Measurements from ENCODE around the gene PPP1R3C.

- TF ChIP-seq, protein P1, sequence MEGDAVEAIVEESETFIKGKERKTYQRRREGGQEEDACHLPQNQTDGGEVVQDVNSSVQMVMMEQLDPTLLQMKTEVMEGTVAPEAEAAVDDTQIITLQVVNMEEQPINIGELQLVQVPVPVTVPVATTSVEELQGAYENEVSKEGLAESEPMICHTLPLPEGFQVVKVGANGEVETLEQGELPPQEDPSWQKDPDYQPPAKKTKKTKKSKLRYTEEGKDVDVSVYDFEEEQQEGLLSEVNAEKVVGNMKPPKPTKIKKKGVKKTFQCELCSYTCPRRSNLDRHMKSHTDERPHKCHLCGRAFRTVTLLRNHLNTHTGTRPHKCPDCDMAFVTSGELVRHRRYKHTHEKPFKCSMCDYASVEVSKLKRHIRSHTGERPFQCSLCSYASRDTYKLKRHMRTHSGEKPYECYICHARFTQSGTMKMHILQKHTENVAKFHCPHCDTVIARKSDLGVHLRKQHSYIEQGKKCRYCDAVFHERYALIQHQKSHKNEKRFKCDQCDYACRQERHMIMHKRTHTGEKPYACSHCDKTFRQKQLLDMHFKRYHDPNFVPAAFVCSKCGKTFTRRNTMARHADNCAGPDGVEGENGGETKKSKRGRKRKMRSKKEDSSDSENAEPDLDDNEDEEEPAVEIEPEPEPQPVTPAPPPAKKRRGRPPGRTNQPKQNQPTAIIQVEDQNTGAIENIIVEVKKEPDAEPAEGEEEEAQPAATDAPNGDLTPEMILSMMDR (IDR thresholded peaks at IDR 0.05) = no peak
- no peak for TF ChIP-seq POLR2A (IDR thresholded peaks at IDR 0.05)
These were observed 19.3 kb downstream of the PPP1R3C start for GRCh38 chr10:91613411-91614187.

Measured in testis (tissue), 2 donors.